ENCODE measurements around the gene GRK2. TPM values are rescaled to one million over a fixed set of nuclear protein-coding genes. Genes with fewer than 3 reads are reported as not detected.
A peak's percentile ranks its signal among the peaks of the same experiment; 100 is the strongest.

The GRK2 gene
- total RNA-seq, 1 donor from 2014 or later, result 35.7 TPM

DNA sequence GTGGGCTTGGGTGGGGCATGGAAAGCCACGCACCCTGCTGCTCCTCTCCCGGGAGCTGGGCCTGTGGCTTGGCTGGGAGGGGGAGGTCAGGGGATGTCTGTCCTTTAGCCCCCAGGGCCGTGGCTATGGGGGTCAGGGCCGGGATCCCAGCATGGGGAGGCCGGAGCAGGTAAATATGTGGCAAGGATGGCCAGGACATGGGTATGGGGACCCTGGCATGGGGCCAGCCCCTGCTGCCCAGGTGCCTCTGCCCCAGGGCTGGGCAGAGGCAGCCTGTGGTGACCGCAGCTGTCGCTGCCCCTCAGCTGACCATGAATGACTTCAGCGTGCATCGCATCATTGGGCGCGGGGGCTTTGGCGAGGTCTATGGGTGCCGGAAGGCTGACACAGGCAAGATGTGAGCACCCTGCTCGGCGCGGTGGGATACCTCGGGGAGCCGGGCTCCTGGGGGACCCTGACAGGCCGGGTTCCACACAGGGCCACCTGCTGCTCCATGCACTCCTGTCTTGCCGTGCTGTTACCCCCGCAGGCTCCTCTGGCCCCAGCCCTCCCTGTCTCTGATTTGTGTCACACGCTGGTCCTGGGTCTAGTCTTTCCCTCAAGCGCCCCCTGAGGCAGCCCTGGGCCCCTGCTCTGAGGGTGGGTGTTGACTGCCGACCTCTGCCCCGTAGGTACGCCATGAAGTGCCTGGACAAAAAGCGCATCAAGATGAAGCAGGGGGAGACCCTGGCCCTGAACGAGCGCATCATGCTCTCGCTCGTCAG, 14.7 kb downstream of the GRK2 start:
- DNase-seq (ENCODE audit: low read depth, low spot score), result no peak

DNA sequence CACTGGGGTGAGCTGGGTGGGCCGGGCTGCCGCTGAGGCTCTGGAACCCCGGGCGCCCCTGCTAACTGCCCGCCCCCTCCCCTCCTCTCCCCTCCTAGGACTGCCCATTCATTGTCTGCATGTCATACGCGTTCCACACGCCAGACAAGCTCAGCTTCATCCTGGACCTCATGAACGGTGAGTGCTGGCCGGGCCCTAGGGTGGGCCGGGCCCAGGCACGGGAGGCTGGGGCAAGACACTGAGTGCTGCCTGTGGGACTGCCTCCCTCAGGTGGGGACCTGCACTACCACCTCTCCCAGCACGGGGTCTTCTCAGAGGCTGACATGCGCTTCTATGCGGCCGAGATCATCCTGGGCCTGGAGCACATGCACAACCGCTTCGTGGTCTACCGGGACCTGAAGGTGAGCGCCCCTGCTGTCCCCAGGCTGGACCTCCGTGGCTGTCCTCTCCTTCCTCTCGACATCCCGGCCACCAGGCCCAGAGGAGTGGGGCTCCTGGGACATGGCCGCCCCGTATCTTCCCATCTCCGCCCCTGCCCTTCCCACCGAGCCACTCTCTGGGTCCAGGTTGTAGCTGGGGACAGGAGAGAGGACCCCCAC, 15.4 kb downstream of the GRK2 start:
- DNase-seq (ENCODE audit: low read depth, low spot score), result no peak

DNA sequence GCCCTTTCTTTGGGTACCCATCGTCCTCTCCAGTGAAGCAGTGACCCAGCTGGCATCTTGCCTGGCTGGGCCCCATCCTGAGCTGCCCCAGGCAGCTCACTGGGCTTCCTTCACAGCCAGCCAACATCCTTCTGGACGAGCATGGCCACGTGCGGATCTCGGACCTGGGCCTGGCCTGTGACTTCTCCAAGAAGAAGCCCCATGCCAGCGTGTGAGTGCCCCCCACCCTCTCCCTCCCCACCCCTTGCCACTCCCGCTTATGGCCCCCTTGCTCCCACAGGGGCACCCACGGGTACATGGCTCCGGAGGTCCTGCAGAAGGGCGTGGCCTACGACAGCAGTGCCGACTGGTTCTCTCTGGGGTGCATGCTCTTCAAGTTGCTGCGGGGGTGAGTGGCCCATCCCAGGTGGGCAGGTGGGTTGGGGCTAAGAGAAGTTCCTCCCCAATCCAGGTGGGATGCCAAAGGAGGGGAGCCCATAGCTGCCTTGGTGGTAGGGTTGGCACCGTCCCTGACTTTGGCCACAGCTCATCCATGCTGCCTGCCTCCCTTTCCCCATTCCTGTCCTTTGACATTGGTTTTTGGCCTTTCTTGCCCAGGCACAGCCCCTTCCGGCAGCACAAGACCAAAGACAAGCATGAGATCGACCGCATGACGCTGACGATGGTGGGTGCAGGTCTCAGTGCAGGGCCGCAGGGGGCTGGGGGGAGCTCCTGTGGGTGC, 16.0 kb downstream of the GRK2 start:
- DNase-seq (ENCODE audit: low read depth, low spot score), result no peak

DNA sequence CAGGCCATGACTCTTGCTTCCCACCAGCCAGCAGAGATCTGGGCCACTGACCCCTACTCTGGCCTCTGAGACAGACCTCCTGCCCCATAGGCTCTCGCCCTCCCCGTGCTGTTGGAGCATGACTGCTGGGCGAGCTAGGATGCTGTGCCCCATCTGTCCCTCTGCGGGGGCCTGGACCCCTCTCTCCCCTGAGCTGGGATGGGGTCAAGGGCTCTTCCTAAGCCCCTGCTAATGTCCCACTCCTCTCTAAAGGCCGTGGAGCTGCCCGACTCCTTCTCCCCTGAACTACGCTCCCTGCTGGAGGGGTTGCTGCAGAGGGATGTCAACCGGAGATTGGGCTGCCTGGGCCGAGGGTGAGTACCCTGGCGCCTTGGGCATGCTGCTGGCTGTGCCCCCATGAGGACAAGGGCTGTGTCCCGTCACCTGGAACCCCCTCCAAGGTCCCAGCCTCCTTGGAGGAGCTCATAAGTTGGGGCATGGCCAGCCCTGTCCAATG, 16.7 kb downstream of the GRK2 start:
- DNase-seq (ENCODE audit: low read depth, low spot score), result no peak

DNA sequence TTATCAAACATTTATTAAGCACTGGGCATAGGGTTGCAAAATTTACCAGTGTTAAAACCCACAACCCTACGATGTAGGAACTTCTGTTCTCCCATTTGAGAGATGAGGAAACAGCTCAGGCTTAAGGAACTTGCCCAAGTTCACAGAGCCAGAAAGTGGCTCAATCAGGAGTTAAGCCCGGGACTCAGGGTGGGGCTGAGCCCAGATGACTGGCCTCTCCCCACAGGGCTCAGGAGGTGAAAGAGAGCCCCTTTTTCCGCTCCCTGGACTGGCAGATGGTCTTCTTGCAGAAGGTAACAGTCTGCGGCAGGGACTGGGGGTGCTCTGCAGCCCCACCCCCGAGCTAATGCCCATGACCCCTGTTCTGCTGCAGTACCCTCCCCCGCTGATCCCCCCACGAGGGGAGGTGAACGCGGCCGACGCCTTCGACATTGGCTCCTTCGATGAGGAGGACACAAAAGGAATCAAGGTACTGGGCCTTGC, 17.2 kb downstream of the GRK2 start:
- DNase-seq (ENCODE audit: low read depth, low spot score), result no peak

DNA sequence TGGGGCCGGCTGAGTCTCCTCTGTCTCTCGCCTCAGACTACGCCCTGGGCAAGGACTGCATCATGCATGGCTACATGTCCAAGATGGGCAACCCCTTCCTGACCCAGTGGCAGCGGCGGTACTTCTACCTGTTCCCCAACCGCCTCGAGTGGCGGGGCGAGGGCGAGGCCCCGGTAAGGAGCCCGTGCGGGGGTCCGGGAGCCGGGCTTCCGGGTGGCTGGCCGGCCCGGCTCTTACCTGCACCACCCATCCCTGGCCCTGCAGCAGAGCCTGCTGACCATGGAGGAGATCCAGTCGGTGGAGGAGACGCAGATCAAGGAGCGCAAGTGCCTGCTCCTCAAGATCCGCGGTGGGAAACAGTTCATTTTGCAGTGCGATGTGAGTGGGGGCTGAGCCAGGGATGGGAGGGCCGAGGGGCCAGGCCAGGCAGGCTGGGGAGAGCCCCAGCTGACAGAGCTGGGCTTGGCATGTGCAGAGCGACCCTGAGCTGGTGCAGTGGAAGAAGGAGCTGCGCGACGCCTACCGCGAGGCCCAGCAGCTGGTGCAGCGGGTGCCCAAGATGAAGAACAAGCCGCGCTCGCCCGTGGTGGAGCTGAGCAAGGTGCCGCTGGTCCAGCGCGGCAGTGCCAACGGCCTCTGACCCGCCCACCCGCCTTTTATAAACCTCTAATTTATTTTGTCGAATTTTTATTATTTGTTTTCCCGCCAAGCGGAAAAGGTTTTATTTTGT, 18.7 kb downstream of the GRK2 start:
- no peak for DNase-seq (ENCODE audit: low read depth, low spot score)

DNA sequence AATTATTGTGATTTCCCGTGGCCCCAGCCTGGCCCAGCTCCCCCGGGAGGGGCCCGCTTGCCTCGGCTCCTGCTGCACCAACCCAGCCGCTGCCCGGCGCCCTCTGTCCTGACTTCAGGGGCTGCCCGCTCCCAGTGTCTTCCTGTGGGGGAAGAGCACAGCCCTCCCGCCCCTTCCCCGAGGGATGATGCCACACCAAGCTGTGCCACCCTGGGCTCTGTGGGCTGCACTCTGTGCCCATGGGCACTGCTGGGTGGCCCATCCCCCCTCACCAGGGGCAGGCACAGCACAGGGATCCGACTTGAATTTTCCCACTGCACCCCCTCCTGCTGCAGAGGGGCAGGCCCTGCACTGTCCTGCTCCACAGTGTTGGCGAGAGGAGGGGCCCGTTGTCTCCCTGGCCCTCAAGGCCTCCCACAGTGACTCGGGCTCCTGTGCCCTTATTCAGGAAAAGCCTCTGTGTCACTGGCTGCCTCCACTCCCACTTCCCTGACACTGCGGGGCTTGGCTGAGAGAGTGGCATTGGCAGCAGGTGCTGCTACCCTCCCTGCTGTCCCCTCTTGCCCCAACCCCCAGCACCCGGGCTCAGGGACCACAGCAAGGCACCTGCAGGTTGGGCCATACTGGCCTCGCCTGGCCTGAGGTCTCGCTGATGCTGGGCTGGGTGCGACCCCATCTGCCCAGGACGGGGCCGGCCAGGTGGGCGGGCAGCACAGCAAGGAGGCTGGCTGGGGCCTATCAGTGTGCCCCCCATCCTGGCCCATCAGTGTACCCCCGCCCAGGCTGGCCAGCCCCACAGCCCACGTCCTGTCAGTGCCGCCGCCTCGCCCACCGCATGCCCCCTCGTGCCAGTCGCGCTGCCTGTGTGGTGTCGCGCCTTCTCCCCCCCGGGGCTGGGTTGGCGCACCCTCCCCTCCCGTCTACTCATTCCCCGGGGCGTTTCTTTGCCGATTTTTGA, 19.5 kb downstream of the GRK2 start:
- no peak for DNase-seq (ENCODE audit: low read depth, low spot score)

DNA sequence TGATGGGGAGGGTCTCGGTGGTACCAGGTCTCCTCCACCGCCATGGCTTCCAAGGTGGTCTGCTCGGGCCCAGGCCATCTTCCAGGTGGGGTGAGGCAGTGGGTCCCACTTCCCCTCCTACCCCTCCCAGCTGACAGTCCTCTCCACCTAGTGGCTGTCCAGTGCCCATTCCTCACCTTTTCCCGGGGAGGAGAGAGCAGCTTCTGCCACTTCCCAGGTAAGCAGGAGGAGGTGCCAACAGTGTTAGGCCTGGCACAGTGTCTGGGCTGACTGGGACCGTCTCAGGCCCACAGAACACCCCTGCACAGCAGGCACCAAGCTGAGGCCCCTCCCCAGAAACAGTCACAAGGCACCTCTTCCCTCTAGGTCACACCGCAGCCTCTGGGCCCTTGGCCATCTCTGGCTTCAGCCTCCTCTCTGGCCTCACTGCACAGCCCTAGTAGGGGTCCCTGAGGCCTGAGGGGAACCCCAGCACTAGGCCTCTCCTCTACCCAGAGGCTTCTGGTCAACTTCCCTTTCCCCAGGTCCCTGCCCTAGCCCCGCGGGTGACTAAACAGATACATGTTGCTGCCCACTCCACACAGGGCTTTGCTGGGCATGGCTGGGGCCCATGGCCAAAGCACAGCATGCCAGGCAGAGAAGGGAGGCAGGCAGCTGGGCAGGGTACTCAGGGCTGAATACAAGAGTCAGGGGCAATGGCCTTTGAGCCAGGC, 20.5 kb downstream of the GRK2 start:
- no peak for DNase-seq (ENCODE audit: low read depth, low spot score)

DNA sequence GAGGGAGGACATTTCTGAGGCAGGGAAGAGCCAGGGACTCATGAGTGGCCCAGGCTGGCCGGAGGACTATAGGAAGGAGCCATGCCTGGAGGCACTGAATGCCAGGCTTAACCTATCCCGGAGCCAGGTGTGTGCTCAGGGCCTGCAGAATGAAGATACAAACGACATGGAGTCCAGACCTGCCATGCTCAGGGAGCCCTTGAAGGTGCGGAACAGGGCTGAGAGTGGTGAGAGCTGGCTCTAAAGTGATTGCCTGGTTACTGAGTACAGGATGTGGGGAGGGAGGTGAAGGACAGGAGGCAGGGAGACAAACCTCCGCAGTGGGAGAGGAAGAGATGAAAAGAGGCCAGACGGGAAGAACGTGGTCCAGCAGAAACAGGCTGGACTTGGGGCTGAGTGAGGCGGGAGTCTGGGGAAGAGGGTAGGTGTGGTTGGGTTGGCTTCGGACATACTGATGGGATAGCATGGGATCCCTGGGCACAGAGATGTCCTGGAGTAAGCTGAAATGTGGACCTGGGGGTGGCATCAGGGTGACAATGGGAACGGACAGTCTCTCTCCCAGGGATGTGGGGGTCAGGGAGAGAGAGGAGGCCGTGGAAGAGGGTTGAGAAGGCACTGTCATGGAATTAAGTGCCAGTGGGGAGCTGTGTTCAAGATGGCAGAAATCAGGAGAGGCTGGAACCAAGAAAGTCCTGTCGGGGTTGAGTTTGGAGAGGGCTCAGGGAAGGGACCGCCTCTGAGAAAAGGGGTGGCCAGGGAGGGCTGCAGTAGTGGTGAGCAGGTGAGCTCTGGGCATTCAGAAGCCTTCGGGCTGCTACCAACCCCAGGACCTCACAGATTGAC, 21.3 kb downstream of the GRK2 start:
- DNase-seq (ENCODE audit: low read depth, low spot score), result no peak

DNA sequence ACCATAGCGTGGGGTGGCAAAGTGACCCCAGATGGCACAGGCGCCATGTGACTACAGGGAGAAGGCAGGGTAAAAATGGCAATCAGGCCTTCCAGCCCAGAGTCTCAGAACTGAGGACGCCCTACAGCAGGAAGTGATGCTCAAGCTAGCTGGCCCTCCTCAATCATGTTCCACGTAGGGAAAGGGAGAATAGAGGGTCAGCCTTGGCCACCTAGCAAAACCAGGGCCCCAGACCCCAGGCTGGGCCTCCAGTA, 21.9 kb downstream of the GRK2 start:
- no peak for DNase-seq (ENCODE audit: low read depth, low spot score)

DNA sequence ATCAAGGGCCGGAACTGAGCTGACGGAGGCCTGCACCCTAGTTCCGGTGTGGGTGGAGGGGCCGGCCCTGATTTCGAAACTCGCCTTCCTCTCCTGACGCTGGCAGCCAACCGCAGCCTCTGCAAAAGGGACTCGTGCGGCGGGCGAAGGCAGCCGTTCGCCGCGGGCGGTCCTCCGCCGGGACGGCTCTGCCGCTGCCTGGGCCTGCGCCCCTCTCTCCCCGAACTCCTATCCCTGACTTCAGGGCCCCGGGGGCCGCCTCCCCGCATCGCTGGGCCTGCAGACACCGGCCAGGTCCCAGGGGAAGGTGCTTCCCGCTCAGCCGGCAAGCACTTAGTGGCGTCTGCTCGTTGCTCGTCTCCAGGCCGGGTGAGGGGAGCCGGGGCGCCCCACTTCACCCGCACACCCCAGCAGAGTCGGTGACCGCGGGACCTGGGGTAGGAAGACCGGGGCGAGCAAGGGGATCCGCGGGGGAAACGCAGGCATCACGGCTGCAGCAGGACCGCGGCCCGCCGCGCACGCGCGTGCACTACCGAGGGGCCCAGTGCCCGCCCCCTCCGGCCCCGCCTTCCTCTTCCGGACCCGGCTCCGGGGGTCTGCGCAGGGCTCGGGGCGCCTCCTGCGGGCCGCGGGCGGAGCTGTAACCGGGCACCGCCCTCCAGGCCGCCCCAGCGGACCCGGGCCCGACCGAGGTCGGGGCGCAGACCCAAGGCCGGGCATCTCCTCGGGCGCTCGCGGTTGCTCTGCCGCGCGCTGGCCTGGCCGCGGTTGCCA, 22.4 kb downstream of the GRK2 start:
- peak; percentile 35 for DNase-seq (ENCODE audit: low read depth, low spot score)

DNA sequence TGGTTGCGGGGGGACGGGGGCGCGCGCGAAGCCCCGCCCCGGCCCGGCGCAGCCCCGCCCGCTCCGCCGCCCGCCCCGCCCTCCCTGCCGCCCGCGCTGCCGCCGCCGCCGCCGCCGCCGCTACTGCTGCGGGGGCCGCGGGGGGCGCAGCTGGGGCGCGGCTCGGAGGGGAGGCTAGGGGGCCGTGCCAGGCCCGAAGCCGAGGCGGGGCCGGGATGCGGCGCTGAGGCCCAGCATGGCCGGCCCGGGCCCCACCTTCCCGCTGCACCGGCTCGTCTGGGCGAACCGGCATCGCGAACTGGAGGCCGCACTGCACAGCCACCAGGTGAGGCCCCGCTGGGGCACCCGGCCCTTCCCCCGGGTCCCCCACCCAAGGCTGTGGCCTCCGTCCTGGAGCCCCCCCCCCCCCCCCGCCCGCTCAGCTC, 23.0 kb downstream of the GRK2 start, which contains the start of gene ANKRD13D:
TSS of gene ANKRD13D (plus strand) at position 78 of the 425 bp plus-strand sequence. CDS start at position 236, 158 bp downstream.
- DNase-seq (ENCODE audit: low read depth, low spot score), result no peak

DNA sequence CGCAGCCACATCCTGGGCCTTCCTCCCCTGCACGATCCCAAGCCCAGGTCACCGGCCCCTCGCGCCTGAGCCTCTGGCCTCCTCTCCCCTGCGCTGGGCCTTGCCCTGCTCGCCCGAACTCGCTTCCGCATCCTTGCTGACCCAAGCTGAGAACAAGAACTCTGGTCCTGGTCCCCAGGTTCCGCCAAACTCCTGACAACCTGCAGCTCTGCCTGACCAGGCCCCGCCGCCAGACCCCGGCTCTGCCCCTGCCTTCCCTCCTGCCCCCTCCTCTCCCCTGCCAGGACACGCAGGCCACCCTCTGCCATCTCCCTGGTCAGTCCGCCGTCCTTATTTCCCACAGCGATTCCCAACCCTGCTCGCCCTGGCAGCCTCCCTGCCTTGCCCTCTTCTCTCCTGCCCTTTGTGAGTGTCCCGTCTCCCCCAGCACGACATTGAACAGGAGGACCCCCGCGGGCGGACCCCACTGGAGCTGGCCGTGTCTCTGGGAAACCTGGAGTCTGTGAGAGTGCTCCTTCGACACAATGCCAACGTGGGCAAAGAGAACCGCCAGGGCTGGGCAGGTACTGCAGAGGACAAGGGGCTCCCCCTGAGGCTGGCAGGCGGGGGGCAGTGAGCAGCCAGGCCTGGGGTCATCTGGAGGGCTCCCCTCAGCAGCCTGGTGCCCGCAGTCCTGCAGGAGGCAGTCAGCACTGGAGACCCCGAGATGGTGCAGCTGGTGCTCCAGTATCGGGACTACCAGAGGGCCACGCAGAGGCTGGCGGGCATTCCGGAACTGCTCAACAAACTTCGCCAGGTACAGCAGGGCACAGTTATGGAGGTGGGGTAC, 23.6 kb downstream of the GRK2 start:
- DNase-seq (ENCODE audit: low read depth, low spot score), result no peak

DNA sequence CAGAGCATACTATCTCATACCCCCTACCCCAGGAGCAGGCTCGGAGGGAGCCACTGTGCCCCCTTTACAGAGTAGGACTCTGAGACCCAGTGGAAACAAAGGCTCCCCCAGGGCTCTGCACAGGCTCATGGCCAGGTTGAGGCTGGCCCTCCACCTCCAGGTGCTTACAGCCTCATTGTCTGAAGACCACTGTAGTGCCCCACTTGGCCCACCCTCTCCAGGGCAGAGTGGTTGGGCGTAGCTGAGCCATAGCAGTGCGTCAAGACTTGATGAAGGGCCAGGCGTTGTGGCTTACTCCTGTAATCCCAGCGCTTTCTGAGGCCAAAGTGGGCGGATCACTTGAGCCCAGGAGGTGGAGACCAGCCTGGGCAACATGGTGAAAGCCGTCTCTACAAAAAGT, 24.5 kb downstream of the GRK2 start:
- DNase-seq (ENCODE audit: low read depth, low spot score), result no peak

DNA sequence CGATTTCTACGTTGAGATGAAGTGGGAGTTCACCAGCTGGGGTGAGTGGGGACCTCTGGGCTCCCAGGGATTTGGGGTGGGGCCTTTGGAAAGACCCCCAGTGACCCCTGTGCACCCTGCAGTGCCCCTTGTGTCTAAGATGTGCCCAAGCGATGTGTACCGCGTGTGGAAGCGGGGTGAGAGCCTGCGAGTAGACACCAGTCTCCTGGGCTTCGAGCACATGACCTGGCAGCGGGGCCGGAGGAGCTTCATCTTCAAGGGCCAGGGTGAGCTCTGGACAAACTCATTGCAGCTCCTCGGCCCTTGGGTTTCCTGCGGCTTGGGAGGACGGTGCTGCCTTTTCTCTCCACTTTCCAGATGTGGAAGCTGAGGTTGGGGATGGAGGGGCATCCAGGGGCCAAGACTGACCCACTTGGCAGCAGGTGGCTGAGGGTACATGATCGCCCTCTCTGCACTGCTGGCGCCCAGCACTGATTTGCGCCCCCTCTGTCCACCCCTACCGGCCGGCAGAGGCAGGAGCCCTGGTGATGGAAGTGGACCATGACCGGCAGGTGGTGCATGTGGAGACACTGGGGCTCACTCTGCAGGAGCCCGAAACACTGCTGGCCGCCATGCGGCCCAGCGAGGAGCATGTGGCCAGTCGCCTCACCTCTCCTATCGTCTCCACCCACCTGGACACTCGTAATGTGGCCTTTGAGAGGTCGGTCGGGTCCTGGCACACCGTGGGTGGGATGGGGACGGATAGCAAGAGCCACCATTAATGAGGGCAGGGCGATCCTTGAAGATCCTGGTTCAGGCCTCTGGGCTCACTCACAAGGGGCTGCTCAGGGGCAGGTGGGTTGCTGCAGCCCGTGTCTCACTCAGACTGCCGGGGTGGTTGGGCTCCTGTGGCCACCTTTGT, 25.5 kb downstream of the GRK2 start:
- no peak for DNase-seq (ENCODE audit: low read depth, low spot score)

DNA sequence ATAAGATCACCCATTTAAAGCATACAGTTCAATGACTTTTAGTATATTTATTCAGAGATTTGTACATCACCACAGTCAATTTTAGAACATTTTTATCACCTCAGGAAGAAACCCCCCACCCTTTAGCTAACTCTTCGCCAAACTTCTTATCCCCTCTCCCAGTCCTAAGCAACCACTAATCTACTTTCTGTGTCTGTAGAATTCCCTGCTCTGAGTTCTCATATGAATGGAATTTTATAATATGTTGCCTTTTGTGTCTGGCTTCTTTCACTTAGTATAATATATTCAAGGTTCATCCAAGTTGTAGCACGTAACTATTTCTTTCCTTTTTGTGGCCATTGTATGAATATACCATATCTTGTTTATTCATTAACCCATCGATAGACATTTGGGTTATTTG, 26.4 kb downstream of the GRK2 start:
- DNase-seq (ENCODE audit: low read depth, low spot score), result no peak

Measured in pulmonary artery endothelial cell (primary cell).